GM21423 (cell line): Measurements from ENCODE around the gene LIPI.
"Not testable (repeated sequence)": the region's sequence is repeated elsewhere in the genome, so short reads cannot be mapped to it uniquely, and the experiment has no call there.

ENCODE experiments used
- ATAC-seq: cut with Tn5 transposase; IDR thresholded peaks from one replicate; pipeline ENCODE4 v1.9.1; 2021; ENCODE audit warnings: mild to moderate bottlenecking, moderate library complexity; ENCODE audit not compliant: unreplicated experiment

The LIPI gene

GRCh38 chr21:14210738-14211137, at the start of gene LIPI:
TSS of gene LIPI (minus strand) at chr21:14210955. CDS start at chr21:14210845, 110 bp downstream.
- no peak for ATAC-seq

GRCh38 chr21:14260174-14260764, 49.5 kb upstream of the LIPI start:
- ATAC-seq, result no peak

- ATAC-seq, result no peak
These were observed 49.0 kb upstream of the LIPI start for GRCh38 chr21:14259747-14260146.

- no peak for ATAC-seq
These were observed 40.6 kb upstream of the LIPI start for GRCh38 chr21:14251336-14251735.

- no peak for ATAC-seq
These were observed 35.0 kb upstream of the LIPI start for GRCh38 chr21:14245711-14246110.

GRCh38 chr21:14244911-14245310, 34.2 kb upstream of the LIPI start:
- ATAC-seq, result no peak

GRCh38 chr21:14243874-14244273, 33.1 kb upstream of the LIPI start:
- no peak for ATAC-seq

GRCh38 chr21:14243461-14243860, 32.7 kb upstream of the LIPI start:
- no peak for ATAC-seq

- ATAC-seq, result no peak
These were observed 30.5 kb upstream of the LIPI start for GRCh38 chr21:14241297-14241696.

- ATAC-seq, result no peak
These were observed 28.5 kb upstream of the LIPI start for GRCh38 chr21:14239281-14239680.

GRCh38 chr21:14236180-14236579, 25.4 kb upstream of the LIPI start:
- no peak for ATAC-seq

- no peak for ATAC-seq
These were observed 24.3 kb upstream of the LIPI start for GRCh38 chr21:14235101-14235500.

- no peak for ATAC-seq
These were observed 18.6 kb upstream of the LIPI start for GRCh38 chr21:14229399-14229798.

- ATAC-seq, result no peak
These were observed 12.6 kb upstream of the LIPI start for GRCh38 chr21:14223365-14223764.

- peak; percentile 92 for ATAC-seq
These were observed 5.4 kb upstream of the LIPI start, which contains the start of gene RBM11 for GRCh38 chr21:14215971-14216641. TSS of gene RBM11 (plus strand) at chr21:14216157. CDS start at chr21:14216187, 30 bp downstream.

- no peak for ATAC-seq
These were observed 2.4 kb upstream of the LIPI start for GRCh38 chr21:14213164-14213563.

- ATAC-seq, result no peak
These were observed 4.5 kb downstream of the LIPI start for GRCh38 chr21:14206222-14206621.

- not testable (repeated sequence) for ATAC-seq
These were observed 44.1 kb downstream of the LIPI start for GRCh38 chr21:14166463-14167223.

GRCh38 chr21:14143999-14144398, 66.8 kb downstream of the LIPI start:
- no peak for ATAC-seq

GRCh38 chr21:14124266-14124665, 86.5 kb downstream of the LIPI start:
- no peak for ATAC-seq

- no peak for ATAC-seq
These were observed 89.0 kb downstream of the LIPI start for GRCh38 chr21:14121719-14122118.
